G401 (cell line): ENCODE results near the gene LRWD1. TPM values are rescaled to one million over a fixed set of nuclear protein-coding genes. Genes with fewer than 3 reads are reported as not detected.
A peak's percentile ranks its signal among the peaks of the same experiment; 100 is the strongest.
"Not testable (repeated sequence)": the region's sequence is repeated elsewhere in the genome, so short reads cannot be mapped to it uniquely, and the experiment has no call there.

ENCODE experiments used
- DNase-seq: peaks from one replicate; pipeline ENCODE4 v3.0.0-alpha.2; 2015; ENCODE audit warnings: low spot score
- in situ Hi-C: cut with HindIII; loops from 2 replicates; pipeline ENCODE4 v1.10.0; 2016; ENCODE audit warnings: low sequenced_read_pairs, mixed read lengths
- total RNA-seq: library from RNA; depleted of rRNA; stranded (reverse); fragments of >200 nt; shearing (Covaris generic); gene quantifications from 2 replicates; pipeline ENCODE4 v1.2.3, GENCODE V29; 2014

Gene LRWD1
- total RNA-seq, 1 experiment from 2014 or later: 60.6 TPM

DNA sequence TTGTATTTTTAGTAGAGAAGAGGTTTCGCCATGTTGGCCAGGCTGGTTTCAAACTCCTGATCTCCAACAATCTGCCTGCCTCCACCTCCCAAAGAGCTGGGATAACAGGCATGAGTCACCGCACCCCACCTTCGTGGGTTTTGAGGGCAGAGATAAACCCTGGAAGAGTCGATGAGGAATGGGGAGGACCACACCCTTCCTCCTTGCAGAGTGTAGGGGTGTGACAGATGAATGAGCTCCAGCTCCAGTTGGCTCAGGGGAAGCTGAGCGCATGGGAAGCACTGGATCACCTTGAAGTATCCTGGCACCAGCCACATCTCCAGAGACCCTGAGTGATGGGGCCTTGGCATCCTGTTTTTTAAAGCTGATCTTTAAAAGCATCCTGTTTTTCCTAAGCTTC lies 19.5 kb downstream of the LRWD1 start:
- in situ Hi-C loops, DNase-seq: not testable (repeated sequence)

GRCh38 chr7:102490529-102491075 lies 25.8 kb downstream of the LRWD1 start:
- in situ Hi-C loops, DNase-seq: not testable (repeated sequence)

GRCh38 chr7:102493220-102493935 lies 28.6 kb downstream of the LRWD1 start:
- DNase-seq, in situ Hi-C loops: not testable (repeated sequence)

DNA sequence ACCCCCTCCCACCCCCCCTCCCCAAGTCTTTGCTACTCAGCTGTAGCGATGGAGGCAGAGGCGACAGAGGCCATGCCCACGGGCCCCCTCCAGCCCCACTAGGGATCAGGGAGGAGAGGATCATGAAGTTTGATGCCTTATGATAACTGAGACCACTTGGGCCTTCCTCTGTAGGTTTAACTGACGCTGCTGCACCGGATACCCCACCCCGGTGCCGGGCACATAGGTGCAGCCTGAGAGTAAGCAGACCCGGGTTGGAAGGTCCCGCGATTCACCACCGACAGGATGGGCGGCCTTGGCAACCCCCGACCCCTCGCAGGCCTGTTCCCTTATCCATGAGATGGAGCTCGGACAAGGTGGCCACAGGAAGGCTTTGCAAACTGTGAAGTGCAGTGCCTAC lies 29.2 kb downstream of the LRWD1 start:
- DNase-seq, in situ Hi-C loops: not testable (repeated sequence)

GRCh38 chr7:102494473-102495149 lies 29.8 kb downstream of the LRWD1 start:
- DNase-seq, in situ Hi-C loops: not testable (repeated sequence)

DNA sequence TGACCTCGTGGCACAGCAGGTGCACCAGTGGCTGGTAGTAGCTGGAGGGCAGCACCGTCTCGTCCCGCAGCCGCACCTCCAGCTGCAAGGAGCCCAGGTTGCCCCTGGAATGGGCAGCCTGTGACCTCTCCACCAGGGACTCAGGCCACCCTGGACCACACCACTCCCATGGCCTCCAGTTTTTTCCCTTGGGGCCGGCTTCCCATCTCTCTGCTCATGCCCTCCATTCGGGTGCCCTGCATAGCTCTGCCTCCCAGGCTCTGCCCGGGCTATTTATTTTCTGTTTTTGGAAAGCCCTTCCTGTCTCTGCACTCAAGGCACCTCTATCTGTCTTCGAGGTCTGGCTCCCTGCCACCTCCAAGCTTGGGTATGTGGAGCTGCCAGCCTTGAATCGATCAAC lies 32.1 kb downstream of the LRWD1 start:
- DNase-seq, in situ Hi-C loops: not testable (repeated sequence)

GRCh38 chr7:102497308-102497707 lies 32.5 kb downstream of the LRWD1 start:
- in situ Hi-C loops, DNase-seq: not testable (repeated sequence)

DNA sequence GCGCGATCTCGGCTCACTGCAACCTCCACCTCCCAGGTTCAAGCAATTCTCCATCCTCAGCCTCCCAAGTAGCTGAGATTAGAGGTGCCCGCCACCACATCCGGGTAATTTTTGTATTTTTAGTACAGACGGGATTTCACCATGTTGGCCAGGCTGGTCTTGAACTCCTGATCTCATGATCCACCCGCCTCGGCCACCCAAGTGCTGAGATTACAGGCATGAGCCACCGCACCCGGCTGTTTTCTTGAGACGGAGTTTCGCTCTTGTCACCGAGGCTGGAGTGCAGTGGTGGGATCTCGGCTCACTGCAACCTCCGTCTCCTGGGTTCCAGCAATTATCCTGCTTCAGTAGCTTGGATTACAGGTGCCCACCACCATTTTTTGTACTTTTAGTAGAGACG lies 33.5 kb downstream of the LRWD1 start:
- in situ Hi-C loops, DNase-seq: not testable (repeated sequence)

DNA sequence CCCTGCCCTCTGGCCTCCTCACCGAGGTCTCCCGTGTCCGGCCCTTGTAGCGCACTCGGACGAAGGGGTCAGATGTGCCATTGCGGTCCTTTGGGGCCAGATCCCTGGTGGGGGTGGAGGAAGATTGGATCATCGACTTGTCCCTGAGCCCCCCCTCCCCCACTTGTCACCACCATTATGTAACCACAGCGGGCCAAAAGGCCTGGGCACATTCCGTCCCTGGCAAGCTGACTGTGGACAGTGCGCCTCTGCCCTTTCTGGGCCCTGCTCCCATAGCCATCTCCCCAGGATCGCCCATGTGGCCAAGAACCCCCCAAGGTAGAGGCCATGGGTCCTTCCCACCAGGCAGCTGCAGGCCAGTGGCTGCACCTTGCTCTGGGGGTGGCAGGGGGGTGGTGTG lies 38.4 kb downstream of the LRWD1 start:
- DNase-seq, in situ Hi-C loops: not testable (repeated sequence)

GRCh38 chr7:102505298-102506185 lies 40.8 kb downstream of the LRWD1 start:
- DNase-seq, in situ Hi-C loops: not testable (repeated sequence)

DNA sequence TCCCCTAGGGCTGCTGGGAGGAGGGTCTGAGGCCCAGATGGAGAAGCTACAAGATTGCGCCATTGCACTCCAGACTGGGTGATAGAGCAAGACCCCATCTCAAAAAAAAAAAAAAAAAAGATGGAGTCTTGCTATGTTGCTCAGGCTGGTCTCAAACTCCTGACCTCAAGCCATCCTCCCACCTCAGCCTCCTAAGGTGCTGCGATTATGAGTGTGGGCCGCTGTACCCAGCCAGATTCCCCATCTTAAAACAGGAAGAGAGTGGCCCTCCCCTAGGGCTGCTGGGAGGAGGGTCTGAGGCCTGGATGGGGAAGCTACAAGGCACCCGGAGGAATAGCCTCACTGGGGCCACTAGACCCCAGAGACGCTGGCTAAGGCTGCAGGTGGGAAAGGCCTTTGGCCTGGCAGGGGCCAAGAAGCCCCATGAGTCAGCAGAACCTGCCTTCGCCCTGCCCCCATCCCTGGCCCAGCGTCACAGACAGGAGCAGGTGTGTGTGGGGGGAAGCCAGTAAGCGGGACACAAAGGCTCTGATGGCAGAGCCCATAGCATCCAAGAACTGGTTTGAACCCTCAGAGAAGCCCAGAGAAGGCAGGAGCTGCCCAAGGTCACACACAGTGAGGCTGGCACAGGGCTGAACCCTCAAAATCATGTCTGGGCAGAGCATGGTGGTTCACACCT lies 42.8 kb downstream of the LRWD1 start:
- in situ Hi-C loops, DNase-seq: not testable (repeated sequence)

- DNase-seq, in situ Hi-C loops: not testable (repeated sequence)
These were observed 45.8 kb downstream of the LRWD1 start for GRCh38 chr7:102510575-102510974.

- DNase-seq, in situ Hi-C loops: not testable (repeated sequence)
These were observed 47.2 kb downstream of the LRWD1 start for GRCh38 chr7:102511860-102512522.

DNA sequence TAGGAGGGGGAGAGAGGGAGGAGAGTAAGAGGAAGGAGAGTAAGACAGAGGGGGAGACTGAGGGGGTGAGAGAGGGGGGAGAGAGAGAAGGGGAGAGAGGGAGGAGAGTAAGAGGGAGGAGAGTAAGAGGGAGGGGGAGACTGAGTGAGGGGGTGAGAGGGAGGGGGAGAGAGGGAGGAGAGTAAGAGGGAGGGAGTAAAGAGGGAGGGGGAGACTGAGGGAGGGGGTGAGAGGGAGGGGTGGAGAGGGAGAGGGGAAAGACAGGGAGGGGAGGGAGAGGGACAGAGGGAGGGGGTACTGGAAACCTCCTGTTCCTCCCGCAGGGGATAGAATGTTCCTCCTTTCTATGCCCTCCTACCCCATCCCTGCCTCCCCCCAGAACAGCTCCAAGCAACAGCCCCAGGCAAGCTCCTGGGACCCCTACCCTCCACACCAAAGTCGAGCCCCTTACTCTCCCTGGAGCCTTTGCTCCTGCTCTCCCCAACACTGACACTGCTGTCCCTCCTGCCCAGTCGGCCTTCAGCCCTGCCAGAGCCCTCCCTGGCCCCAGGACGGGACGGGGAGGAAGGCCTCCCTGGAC lies 47.9 kb downstream of the LRWD1 start:
- in situ Hi-C loops: not testable (repeated sequence)
- DNase-seq: peak; percentile 68

GRCh38 chr7:102514881-102515721 lies 50.3 kb downstream of the LRWD1 start:
- in situ Hi-C loops, DNase-seq: not testable (repeated sequence)

DNA sequence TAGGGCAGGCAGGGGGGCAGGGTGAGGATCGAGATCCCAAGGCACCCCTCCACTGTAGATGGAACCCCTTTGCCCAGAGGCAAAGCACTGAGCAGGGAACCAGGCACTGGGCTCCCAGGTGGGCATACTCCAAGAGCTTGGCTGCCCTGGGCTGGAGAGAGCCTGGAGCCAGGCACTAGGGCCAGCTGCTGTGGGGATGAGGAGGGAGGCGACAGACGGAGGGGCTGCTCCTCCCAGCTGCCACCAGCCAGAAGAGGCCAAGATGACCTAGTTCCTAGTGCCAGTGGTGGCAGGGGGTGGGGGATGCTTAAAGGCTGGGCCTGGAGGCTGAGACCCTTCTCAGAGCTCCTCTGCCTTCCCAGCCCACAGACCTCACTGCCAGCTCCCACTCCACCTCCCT lies 51.1 kb downstream of the LRWD1 start:
- DNase-seq, in situ Hi-C loops: not testable (repeated sequence)

DNA sequence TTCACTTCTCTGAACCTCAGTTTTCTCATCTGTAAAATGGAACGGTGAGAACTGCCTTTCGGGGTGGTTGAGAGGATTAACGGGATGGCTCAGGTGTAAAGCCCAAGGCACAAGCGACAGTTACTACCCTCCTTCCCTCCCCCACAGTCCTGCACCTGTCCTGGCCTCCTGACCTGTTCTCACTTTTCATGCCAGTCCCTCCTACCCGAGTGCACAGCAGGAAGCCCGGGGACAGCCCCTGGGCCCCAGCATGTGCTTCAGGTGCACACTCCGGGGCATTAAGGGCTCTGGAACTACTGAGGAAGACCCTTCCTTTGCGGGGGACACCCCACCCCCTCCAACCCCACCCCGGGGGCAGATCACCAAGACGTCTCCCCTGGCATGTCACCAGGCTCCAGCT lies 52.2 kb downstream of the LRWD1 start:
- in situ Hi-C loops, DNase-seq: not testable (repeated sequence)
